ENCODE results near the gene KRT26. TPM values are rescaled to one million over a fixed set of nuclear protein-coding genes. Genes with fewer than 3 reads are reported as not detected.
A peak's percentile ranks its signal among the peaks of the same experiment; 100 is the strongest.

The KRT26 gene
- total and polyA plus RNA-seq, 4 experiments from 2014 or later, result not detected

DNA sequence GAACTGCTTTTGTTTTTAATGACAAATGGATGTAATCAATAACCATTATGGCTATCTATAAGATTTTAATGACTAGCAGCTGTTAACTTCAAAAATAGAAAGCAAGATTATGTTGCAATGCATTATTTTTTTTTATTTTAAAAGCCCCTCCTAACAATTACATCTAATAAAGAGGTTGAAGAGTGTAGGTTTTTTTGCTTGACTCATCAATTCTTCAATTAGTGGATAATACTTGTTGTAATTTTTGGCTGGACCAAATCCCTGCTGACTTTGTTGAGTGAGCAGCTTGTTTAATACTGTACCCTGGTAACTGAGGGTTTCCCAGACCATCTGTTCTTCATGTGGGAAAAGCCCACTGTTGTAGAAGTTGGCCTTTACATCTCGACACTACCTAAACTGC is 41.0 kb downstream of the KRT26 start:
- no peak overlapping the region for H3K4me3 ChIP-seq (ENCODE audit: low read length in 2 of 2)
- CTCF ChIA-PET (ENCODE audit: partially characterized antibody), result interaction anchor here (1.0 to 2.3 kb wide), 2 partner anchors 106 to 110 kb away, joined by 3 to 9 read pairs; no protein-coding TSS in a partner anchor
- intact Hi-C loops (cut with micrococcal nuclease), result no loop called here

DNA sequence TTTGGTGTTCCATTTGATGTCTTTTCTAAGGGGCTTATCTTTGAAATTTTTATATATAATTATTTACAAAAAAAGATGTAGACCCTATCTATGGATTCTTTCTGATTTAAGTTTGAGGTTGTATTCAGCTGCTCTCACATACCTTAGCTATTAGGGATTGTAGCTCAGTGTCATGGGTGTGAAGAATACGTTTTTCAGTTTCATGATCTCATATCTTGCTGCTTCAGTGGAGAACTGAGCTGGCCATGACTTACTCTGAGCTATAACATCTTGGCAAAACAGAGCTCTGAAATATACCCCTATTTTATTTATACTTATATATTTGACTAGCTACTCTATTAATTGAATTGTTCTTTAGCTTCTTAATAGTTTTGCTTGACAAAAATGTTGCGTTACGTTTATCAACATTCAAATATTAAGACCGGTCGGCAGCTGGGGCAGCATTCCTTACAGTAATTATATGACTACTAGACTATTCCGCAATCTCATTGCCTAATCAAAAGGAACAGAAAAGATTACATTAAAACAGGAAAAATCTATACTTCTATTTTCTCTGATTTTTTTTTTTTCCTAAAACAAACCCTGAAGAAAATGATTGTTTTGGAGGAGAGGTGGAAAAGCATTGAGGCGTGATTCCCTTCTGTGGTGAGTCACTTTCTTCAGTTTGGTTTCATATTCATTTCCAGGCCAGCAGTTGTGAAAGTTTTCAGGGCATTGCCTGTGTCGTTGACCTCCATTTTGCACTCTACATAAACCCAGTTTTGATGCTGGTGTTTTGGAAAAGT is 44.4 kb downstream of the KRT26 start:
- Histone ChIP-seq H3K27me3 (ENCODE audit: insufficient read depth, low read length) (peaks cover 10% of the 10 kb centered on the region), H3K27ac (ENCODE audit: low read depth, low read length) (no peak overlapping the region), H3K4me3 (ENCODE audit: low read length in 2 of 2) (no peak overlapping the region), H3K4me1 (ENCODE audit: insufficient read depth, low read length) (no peaks in the 10 kb centered on the region), H3K9me3 (ENCODE audit: control insufficient read depth in 1 of 2, low read length in 2 of 2) (no peaks in the 10 kb centered on the region), H3K36me3 (ENCODE audit: insufficient read depth, low read length) (no peaks in the 10 kb centered on the region)
- Mint-ChIP-seq H3K27ac (no peak overlapping the region), H3K4me1 (no peaks in the 10 kb centered on the region), H3K4me3 (no peak overlapping the region), H3K36me3 (no peaks in the 10 kb centered on the region), H3K9me3 (no peaks in the 10 kb centered on the region), H3K27me3 (peaks cover 14 to 16% of the 10 kb centered on the region in 2 donors)
- CTCF ChIA-PET (ENCODE audit: partially characterized antibody), result interaction anchor here (0.7 to 1.1 kb wide), 10 partner anchors 8 to 369 kb away, joined by 3 to 10 read pairs (median 3); no protein-coding TSS in a partner anchor
- intact Hi-C loops (cut with micrococcal nuclease), result loop anchor here (1.0 to 10.0 kb wide), 3 partner anchors 79 to 163 kb away; partner anchors contain the start of gene CCR7
- POLR2A ChIA-PET (ENCODE audit: partially characterized antibody), result no interaction called here
- no peak for DNase-seq

More for the DNA sequence above, 41.0 kb downstream of the KRT26 start:
- Mint-ChIP-seq H3K27ac (no peak overlapping the region), H3K9me3 (no peaks in the 10 kb centered on the region), H3K36me3 (no peaks in the 10 kb centered on the region), H3K4me1 (no peaks in the 10 kb centered on the region), H3K4me3 (no peak overlapping the region), H3K27me3 (peaks cover 14 to 20% of the 10 kb centered on the region in 2 donors)
- Histone ChIP-seq H3K9me3 (ENCODE audit: control insufficient read depth in 1 of 2, low read length in 2 of 2) (no peaks in the 10 kb centered on the region), H3K4me1 (ENCODE audit: insufficient read depth, low read length) (no peaks in the 10 kb centered on the region), H3K27me3 (ENCODE audit: insufficient read depth, low read length) (peaks cover 10% of the 10 kb centered on the region), H3K36me3 (ENCODE audit: insufficient read depth, low read length) (no peaks in the 10 kb centered on the region), H3K27ac (ENCODE audit: low read depth, low read length) (no peak overlapping the region)
- no peak for DNase-seq
- POLR2A ChIA-PET (ENCODE audit: partially characterized antibody), result no interaction called here

- CTCF ChIA-PET (ENCODE audit: partially characterized antibody), result interaction anchor here (0.7 to 1.4 kb wide), 7 partner anchors 8 to 369 kb away, joined by 3 to 10 read pairs (median 3); no protein-coding TSS in a partner anchor
Observed at GRCh38 chr17:40726919-40727318, 45.1 kb downstream of the KRT26 start.

GRCh38 chr17:40724656-40725055 is 47.3 kb downstream of the KRT26 start:
- Histone ChIP-seq H3K4me1 (ENCODE audit: insufficient read depth, low read length) (no peaks in the 10 kb centered on the region), H3K36me3 (ENCODE audit: insufficient read depth, low read length) (no peaks in the 10 kb centered on the region), H3K27ac (ENCODE audit: low read depth, low read length) (no peak overlapping the region), H3K9me3 (ENCODE audit: control insufficient read depth in 1 of 2, low read length in 2 of 2) (no peaks in the 10 kb centered on the region), H3K4me3 (ENCODE audit: low read length in 2 of 2) (no peak overlapping the region), H3K27me3 (ENCODE audit: insufficient read depth, low read length) (no peaks in the 10 kb centered on the region)
- H3K4me3 Mint-ChIP-seq, result no peak overlapping the region
- DNase-seq, result no peak
- intact Hi-C loops (cut with micrococcal nuclease), result loop anchor here (10.0 kb wide), 1 partner anchor 160 kb away; the partner anchor contains the start of gene CCR7
- peaks cover 10 to 20% of the 10 kb centered on the region in 2 donors for H3K27me3 Mint-ChIP-seq
- no peak overlapping the region for H3K27ac Mint-ChIP-seq
- H3K4me1 Mint-ChIP-seq, result no peaks in the 10 kb centered on the region
- ChIA-PET POLR2A (ENCODE audit: partially characterized antibody) (no interaction called here), CTCF (ENCODE audit: partially characterized antibody) (interaction anchor here (1.8 kb wide), 1 partner anchor 105 kb away, joined by 9 read pairs; no protein-coding TSS in a partner anchor)
- no peaks in the 10 kb centered on the region for H3K36me3 Mint-ChIP-seq
- no peaks in the 10 kb centered on the region for H3K9me3 Mint-ChIP-seq

More at GRCh38 chr17:40726919-40727318, 45.1 kb downstream of the KRT26 start:
- H3K4me1 ChIP-seq (ENCODE audit: insufficient read depth, low read length), result no peaks in the 10 kb centered on the region
- intact Hi-C loops (cut with micrococcal nuclease), result loop anchor here (1.0 to 10.0 kb wide), 3 partner anchors 79 to 162 kb away; partner anchors contain the start of gene CCR7
- no peak overlapping the region for H3K4me3 ChIP-seq (ENCODE audit: low read length in 2 of 2)
- Mint-ChIP-seq H3K27me3 (peaks cover 14 to 19% of the 10 kb centered on the region in 2 donors), H3K9me3 (no peaks in the 10 kb centered on the region), H3K4me3 (no peak overlapping the region), H3K36me3 (no peaks in the 10 kb centered on the region), H3K27ac (no peak overlapping the region), H3K4me1 (no peaks in the 10 kb centered on the region)
- peak in 4 of 5 donors; percentile 11 to 27 (median 17) for DNase-seq
- H3K9me3 ChIP-seq (ENCODE audit: control insufficient read depth in 1 of 2, low read length in 2 of 2), result no peaks in the 10 kb centered on the region
- POLR2A ChIA-PET (ENCODE audit: partially characterized antibody), result no interaction called here
- H3K27me3 ChIP-seq (ENCODE audit: insufficient read depth, low read length), result peaks cover 10% of the 10 kb centered on the region
- H3K27ac ChIP-seq (ENCODE audit: low read depth, low read length), result no peak overlapping the region
- H3K36me3 ChIP-seq (ENCODE audit: insufficient read depth, low read length), result no peaks in the 10 kb centered on the region

DNA sequence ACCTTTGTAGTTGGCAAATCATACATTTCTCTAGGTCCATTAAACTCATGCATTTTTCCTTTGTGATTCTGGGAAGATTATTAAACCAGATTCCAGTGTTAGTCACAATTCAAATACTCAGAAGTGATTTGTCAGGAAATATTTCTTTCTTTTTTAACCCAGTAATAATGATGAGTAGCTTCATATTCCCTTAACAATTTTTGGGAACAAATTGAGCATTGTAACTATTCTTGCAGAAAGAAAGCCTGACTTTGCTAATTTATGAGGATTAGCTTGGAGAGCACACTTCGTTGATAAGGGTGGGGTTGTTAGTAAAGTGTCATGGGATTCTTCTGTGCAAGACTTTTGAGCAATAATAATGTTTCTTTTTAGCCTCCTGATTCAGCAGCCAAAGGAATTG is 49.8 kb downstream of the KRT26 start:
- CTCF ChIA-PET (ENCODE audit: partially characterized antibody), result no interaction called here
- intact Hi-C loops (cut with micrococcal nuclease), result loop anchor here (10.0 kb wide), 1 partner anchor 157 kb away; the partner anchor contains the start of gene CCR7
- H3K4me3 ChIP-seq (ENCODE audit: low read length in 2 of 2), result no peak overlapping the region
- Mint-ChIP-seq H3K4me1 (no peaks in the 10 kb centered on the region), H3K9me3 (no peaks in the 10 kb centered on the region), H3K36me3 (no peaks in the 10 kb centered on the region), H3K27ac (no peak overlapping the region), H3K27me3 (peaks cover 10 to 27% of the 10 kb centered on the region in 2 donors), H3K4me3 (no peak overlapping the region)
- POLR2A ChIA-PET (ENCODE audit: partially characterized antibody), result no interaction called here
- no peaks in the 10 kb centered on the region for H3K27me3 ChIP-seq (ENCODE audit: insufficient read depth, low read length)
- H3K4me1 ChIP-seq (ENCODE audit: insufficient read depth, low read length), result no peaks in the 10 kb centered on the region
- no peak for DNase-seq
- H3K27ac ChIP-seq (ENCODE audit: low read depth, low read length), result no peak overlapping the region
- no peaks in the 10 kb centered on the region for H3K36me3 ChIP-seq (ENCODE audit: insufficient read depth, low read length)
- H3K9me3 ChIP-seq (ENCODE audit: control insufficient read depth in 1 of 2, low read length in 2 of 2), result no peaks in the 10 kb centered on the region

DNA sequence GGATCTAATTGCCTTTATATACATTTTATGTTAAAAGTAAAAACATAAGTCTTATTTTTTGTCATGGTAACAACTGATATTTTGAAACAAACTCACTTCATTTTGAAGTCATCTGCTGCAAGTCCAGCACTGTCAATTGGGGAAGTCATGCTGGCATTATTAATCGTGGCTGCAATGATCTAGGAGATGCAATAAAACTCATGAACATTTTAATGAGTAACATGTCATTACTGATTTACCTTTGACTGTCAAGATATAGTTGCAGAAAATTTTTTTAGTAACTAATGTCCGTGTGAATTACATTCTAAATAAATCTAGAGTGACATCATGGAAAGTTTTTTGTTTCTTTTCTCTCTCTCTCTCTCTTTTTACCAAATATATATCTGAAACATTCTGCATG is 51.1 kb downstream of the KRT26 start:
- DNase-seq, result no peak
- Histone ChIP-seq H3K36me3 (ENCODE audit: insufficient read depth, low read length) (no peaks in the 10 kb centered on the region), H3K27ac (ENCODE audit: low read depth, low read length) (no peak overlapping the region), H3K4me1 (ENCODE audit: insufficient read depth, low read length) (no peaks in the 10 kb centered on the region), H3K27me3 (ENCODE audit: insufficient read depth, low read length) (no peaks in the 10 kb centered on the region), H3K9me3 (ENCODE audit: control insufficient read depth in 1 of 2, low read length in 2 of 2) (no peaks in the 10 kb centered on the region), H3K4me3 (ENCODE audit: low read length in 2 of 2) (no peak overlapping the region)
- no peaks in the 10 kb centered on the region for H3K9me3 Mint-ChIP-seq
- POLR2A ChIA-PET (ENCODE audit: partially characterized antibody), result no interaction called here
- H3K36me3 Mint-ChIP-seq, result no peaks in the 10 kb centered on the region
- peaks cover 8 to 20% of the 10 kb centered on the region in 2 donors for H3K27me3 Mint-ChIP-seq
- no peak overlapping the region for H3K4me3 Mint-ChIP-seq
- H3K27ac Mint-ChIP-seq, result no peak overlapping the region
- no peaks in the 10 kb centered on the region for H3K4me1 Mint-ChIP-seq
- CTCF ChIA-PET (ENCODE audit: partially characterized antibody), result no interaction called here
- intact Hi-C loops (cut with micrococcal nuclease), result loop anchor here (10.0 kb wide), 1 partner anchor 156 kb away; the partner anchor contains the start of gene CCR7

DNA sequence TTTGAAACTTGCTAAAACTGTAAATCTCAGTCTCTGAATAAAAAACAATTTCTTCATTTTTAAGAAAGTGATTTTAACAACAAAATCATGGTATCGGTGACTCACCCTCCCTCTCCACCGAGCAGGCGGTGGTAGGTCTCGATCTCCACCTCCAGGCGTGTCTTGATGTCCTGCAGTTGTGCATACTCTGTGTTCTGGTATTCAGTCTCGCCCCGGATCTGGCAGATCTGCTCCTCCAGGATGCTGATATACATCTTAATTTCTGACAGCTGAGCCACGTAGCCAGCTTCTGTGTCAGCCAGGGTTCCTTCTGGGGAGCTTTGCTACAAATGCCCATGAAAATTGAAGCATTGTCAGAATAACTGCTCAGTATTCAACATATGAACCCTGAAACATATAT is 53.1 kb downstream of the KRT26 start:
- H3K4me1 ChIP-seq (ENCODE audit: insufficient read depth, low read length), result no peaks in the 10 kb centered on the region
- no peak overlapping the region for H3K27ac ChIP-seq (ENCODE audit: low read depth, low read length)
- intact Hi-C loops (cut with micrococcal nuclease), result no loop called here
- Mint-ChIP-seq H3K36me3 (no peaks in the 10 kb centered on the region), H3K27ac (no peak overlapping the region), H3K4me1 (no peaks in the 10 kb centered on the region), H3K27me3 (peaks cover 9 to 20% of the 10 kb centered on the region in 2 donors), H3K4me3 (no peak overlapping the region), H3K9me3 (no peaks in the 10 kb centered on the region)
- no peak overlapping the region for H3K4me3 ChIP-seq (ENCODE audit: low read length in 2 of 2)
- no peaks in the 10 kb centered on the region for H3K9me3 ChIP-seq (ENCODE audit: control insufficient read depth in 1 of 2, low read length in 2 of 2)
- H3K36me3 ChIP-seq (ENCODE audit: insufficient read depth, low read length), result no peaks in the 10 kb centered on the region
- ChIA-PET CTCF (ENCODE audit: partially characterized antibody) (interaction anchor here (0.9 to 1.4 kb wide), 2 partner anchors 9 to 10 kb away, joined by 3 read pairs; no protein-coding TSS in a partner anchor), POLR2A (ENCODE audit: partially characterized antibody) (no interaction called here)
- no peaks in the 10 kb centered on the region for H3K27me3 ChIP-seq (ENCODE audit: insufficient read depth, low read length)
- no peak for DNase-seq
